Right lobe of liver (tissue), 4 donors: ENCODE results near the gene SYTL4.

ENCODE experiments used
- POLR2A ChIP-seq: fragments of 450-650 bp; IDR thresholded peaks from one replicate; pipeline ENCODE4 v1.6.1; 2017; ENCODE audit warnings: antibody characterized with exemption, mild to moderate bottlenecking
- TF ChIP-seq, protein P1 (sequence below), 4 donors: fragments of 200-600 bp in 3 of 4; fragments of 450-650 bp in 1 of 4; IDR thresholded peaks; one replicate each; pipeline versions ENCODE4 v1.5.1 to v1.8.0; 2016 to 2022; ENCODE audit warnings: antibody characterized with exemption in 4 of 4, mild to moderate bottlenecking in 2 of 4
- donor health status: DM: no; HTN: no; CAD: no.
- donor health status: DM: no; HTN: no; CAD: no.
- donor health status: DM: no; HTN: yes; CAD: no.

DNA sequence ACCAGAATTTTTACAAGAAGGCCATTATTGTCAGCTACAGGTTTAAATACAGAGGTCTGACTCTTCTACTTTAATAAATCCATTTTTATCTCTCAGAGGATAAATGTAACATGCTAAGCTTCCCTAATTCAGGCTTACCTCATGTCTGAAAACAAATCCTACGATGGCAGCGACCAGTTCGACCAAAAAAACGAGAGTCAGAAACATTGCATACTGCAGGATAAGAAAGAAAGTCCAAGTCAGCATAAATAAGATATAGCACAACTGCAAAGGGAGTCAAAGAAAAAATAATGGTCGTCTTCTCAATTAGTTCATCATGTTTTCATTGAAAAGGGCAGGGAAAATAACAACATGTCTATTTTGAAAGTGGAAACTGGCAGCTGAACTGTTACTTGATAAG, 96.9 kb downstream of the SYTL4 start:
- TF ChIP-seq, protein P1, sequence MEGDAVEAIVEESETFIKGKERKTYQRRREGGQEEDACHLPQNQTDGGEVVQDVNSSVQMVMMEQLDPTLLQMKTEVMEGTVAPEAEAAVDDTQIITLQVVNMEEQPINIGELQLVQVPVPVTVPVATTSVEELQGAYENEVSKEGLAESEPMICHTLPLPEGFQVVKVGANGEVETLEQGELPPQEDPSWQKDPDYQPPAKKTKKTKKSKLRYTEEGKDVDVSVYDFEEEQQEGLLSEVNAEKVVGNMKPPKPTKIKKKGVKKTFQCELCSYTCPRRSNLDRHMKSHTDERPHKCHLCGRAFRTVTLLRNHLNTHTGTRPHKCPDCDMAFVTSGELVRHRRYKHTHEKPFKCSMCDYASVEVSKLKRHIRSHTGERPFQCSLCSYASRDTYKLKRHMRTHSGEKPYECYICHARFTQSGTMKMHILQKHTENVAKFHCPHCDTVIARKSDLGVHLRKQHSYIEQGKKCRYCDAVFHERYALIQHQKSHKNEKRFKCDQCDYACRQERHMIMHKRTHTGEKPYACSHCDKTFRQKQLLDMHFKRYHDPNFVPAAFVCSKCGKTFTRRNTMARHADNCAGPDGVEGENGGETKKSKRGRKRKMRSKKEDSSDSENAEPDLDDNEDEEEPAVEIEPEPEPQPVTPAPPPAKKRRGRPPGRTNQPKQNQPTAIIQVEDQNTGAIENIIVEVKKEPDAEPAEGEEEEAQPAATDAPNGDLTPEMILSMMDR (IDR thresholded peaks at IDR 0.05): no peak
- TF ChIP-seq POLR2A: no peak
